ENCODE data around the gene MYH16.
A peak's percentile ranks its signal among the peaks of the same experiment; 100 is the strongest.
"Not testable (repeated sequence)": the region's sequence is repeated elsewhere in the genome, so short reads cannot be mapped to it uniquely, and the experiment has no call there.

Gene MYH16

DNA sequence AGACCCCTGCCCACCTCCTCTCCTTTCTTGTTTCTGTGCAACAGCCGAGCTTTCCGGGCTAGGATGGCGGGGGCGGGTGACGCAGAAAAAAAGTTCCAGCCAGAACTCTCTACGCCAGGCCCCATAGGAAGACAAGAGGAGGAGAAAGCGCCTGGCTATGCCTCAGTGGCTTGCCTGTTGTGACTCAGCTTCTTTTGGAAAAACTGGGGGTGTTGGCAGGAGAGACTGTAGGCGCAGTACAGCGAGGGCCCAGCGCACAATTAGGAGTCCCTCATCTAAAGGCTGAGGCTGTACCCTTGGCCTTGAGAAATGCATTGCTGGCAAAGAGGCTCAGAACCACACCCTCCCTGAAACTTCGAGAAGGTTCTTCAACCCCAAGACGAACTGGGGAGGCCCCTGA lies 36.7 kb upstream of the MYH16 start:
- no peak overlapping the region for H3K4me3 ChIP-seq (ENCODE audit: low read depth, low read length)
- in situ Hi-C loops (cut with HindIII; ENCODE audit: low sequenced_read_pairs), result no loop called here
- no peak for DNase-seq (ENCODE audit: low read depth, low spot score)
- TF ChIP-seq, protein P1, sequence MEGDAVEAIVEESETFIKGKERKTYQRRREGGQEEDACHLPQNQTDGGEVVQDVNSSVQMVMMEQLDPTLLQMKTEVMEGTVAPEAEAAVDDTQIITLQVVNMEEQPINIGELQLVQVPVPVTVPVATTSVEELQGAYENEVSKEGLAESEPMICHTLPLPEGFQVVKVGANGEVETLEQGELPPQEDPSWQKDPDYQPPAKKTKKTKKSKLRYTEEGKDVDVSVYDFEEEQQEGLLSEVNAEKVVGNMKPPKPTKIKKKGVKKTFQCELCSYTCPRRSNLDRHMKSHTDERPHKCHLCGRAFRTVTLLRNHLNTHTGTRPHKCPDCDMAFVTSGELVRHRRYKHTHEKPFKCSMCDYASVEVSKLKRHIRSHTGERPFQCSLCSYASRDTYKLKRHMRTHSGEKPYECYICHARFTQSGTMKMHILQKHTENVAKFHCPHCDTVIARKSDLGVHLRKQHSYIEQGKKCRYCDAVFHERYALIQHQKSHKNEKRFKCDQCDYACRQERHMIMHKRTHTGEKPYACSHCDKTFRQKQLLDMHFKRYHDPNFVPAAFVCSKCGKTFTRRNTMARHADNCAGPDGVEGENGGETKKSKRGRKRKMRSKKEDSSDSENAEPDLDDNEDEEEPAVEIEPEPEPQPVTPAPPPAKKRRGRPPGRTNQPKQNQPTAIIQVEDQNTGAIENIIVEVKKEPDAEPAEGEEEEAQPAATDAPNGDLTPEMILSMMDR (IDR thresholded peaks at IDR 0.05; ENCODE audit: low read depth, low read length), result no peak

DNA sequence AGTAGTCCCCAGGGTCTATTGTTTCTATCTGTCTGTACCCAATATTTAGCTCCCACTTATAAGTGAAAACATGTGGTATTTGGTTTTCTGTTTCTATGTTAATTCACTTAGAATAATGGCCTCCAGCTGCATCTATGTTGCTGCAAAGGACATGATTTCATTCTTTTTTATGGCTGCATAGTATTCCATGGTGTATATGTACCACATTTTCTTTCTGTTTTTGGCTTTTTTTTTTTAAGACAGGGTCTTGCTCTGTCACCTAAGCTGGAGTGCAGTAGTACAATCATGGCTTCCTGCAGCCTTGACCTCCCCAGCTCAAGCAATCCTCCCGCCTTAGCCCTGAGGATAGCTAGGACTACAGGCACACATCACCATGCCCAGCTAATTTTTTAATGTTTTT lies 34.8 kb upstream of the MYH16 start:
- in situ Hi-C loops (cut with HindIII; ENCODE audit: low sequenced_read_pairs); H3K4me3 ChIP-seq (ENCODE audit: low read depth, low read length); DNase-seq (ENCODE audit: low read depth, low spot score): not testable (repeated sequence)

DNA sequence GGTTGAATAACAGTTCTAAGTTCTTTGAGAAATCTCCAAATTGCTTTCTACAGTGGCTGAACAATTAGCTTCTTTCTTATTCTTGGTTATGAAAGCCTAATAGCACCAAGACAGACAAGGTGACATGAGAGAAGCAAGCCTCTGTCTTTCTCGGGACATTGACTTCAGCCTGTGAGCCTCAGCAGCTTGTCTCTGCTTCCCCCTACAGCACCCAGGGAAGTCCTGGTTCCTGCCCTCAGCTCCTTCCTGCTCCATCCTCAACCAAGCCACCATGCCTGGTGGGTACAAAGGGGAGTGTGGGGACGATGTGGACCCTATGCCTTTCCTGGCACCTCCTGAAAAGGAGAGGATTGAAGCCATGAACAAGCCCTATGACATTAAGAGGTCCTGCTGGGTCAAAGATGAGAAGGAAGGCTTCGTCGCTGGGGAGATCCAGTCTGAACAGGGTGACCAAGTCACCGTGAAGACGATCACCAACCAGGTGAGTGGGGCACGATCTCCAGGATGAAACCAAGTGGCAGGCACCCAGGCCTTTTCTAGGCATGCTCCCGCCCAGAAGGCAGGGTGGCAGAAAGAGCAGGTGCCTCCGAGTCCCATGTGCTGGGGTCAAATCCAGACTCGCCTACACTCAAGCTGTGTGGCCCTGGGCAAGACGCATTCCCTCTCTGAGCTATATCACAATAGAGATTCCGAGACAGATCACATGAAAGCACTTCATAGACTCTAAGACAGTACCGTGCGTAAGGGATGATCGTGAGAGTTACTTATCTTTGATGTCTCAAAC lies 33.9 kb upstream of the MYH16 start:
- in situ Hi-C loops (cut with HindIII; ENCODE audit: low sequenced_read_pairs), result no loop called here
- TF ChIP-seq, protein P1 (IDR thresholded peaks at IDR 0.05; ENCODE audit: low read depth, low read length), result no peak
- no peak overlapping the region for H3K4me3 ChIP-seq (ENCODE audit: low read depth, low read length)
- no peak for DNase-seq (ENCODE audit: low read depth, low spot score)

DNA sequence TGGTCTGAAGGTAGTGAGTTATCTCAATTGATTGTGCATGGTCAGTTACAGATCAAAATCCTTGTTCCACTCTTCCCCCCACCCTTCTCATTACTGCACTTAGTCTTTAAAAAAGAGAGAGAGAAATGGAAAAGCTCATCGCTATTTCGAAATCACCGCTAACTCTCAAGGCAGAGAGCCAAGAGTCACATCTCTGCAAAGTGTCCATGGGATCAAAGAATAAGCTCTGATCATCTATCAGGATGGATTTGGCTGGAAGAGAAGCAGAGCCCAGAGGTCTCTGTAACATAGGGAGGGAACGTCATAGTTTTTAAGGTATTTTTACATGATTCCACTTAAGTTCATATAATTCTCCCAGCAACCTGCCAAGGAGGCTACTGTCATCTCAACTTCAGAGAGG lies 30.0 kb upstream of the MYH16 start:
- in situ Hi-C loops (cut with HindIII; ENCODE audit: low sequenced_read_pairs), result no loop called here
- TF ChIP-seq, protein P1 (IDR thresholded peaks at IDR 0.05; ENCODE audit: low read depth, low read length), result no peak
- no peak overlapping the region for H3K4me3 ChIP-seq (ENCODE audit: low read depth, low read length)
- no peak for DNase-seq (ENCODE audit: low read depth, low spot score)

DNA sequence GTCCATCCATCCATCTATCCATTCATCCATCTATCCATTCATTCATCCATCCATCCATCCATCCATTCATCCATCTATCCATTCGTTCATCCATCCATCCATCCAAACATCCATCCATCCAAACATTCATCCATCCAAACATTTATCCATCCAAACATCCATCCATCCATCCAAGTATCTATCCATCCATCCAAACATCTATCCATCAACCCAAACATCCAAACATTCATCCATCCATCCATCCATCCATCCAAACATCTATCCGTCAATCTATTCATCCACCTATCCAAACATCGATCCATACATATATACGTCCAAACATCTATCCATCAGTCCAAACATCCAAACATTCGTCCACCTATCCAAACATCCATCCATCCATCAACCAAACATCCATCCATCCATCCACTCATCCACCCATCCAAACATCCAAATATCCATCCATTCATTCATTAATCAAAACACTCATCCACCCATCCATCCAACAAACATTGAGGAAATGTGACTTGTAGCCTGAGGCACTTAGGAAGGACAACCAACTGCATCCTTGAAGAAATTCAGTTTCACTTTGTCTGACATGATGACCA lies 28.8 kb upstream of the MYH16 start:
- in situ Hi-C loops (cut with HindIII; ENCODE audit: low sequenced_read_pairs), result no loop called here
- TF ChIP-seq, protein P1 (IDR thresholded peaks at IDR 0.05; ENCODE audit: low read depth, low read length), result no peak
- no peak for DNase-seq (ENCODE audit: low read depth, low spot score)
- no peak overlapping the region for H3K4me3 ChIP-seq (ENCODE audit: low read depth, low read length)

DNA sequence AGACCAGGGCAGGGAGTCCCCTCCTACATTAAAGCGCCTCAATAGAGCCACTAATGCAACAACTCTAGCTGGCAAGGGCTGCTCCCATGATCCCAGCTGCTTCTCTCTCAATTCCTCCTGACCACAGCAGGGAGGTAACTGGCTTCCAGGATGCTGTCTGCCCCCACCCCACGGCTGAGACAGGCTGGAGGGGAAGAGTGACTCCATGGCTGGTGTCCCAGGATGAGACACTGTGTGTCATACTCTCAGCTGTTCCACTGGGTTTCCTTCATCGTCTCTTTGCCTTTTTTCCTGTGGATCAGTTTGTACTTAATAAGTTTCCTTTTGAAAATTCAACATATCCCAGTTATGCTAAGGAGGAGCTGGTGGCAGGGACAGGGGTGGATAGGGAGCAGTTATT lies 27.7 kb upstream of the MYH16 start:
- H3K4me3 ChIP-seq (ENCODE audit: low read depth, low read length), result no peak overlapping the region
- TF ChIP-seq, protein P1 (IDR thresholded peaks at IDR 0.05; ENCODE audit: low read depth, low read length), result no peak
- peak; percentile 31 for DNase-seq (ENCODE audit: low read depth, low spot score)
- in situ Hi-C loops (cut with HindIII; ENCODE audit: low sequenced_read_pairs), result no loop called here

DNA sequence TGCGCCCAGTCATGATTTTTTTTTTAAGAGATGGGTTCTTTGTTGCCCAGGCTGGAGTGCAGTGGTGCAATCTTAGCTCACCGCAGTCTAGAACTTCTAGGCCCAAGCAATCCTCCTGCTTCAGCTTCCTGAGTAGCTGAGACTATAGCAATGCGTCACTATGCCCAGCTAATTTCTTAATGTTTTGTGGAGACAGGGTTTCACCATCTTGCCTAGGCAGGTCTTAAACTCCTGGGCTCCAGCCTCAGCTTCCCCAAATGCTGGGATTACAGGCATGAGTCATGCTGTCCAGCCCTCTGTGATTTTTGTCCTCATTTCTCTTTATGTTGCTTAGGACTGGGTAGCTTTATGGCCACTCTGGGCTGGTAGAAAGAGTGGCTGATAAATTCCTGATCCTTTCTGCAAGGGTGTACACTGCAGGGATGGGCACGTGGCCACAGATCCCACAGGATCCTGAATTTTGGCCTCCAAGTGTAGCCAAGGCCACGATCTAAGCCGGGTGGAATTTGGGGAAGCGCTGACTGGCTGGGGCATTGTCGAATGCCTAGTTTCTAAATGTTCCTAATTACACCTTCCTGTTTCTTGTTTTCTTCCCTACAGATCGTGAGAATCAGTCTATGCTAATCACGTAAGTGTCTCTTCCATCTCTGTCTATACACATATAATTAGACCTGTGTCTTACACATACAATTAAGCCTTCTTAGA lies 24.1 kb upstream of the MYH16 start:
- no peak overlapping the region for H3K4me3 ChIP-seq (ENCODE audit: low read depth, low read length)
- in situ Hi-C loops (cut with HindIII; ENCODE audit: low sequenced_read_pairs), result no loop called here
- TF ChIP-seq, protein P1 (IDR thresholded peaks at IDR 0.05; ENCODE audit: low read depth, low read length), result no peak
- DNase-seq (ENCODE audit: low read depth, low spot score), result no peak

Data from astrocyte of the spinal cord (primary cell).